CD4-positive, alpha-beta T cell treated with Interleukin-6 at 100 ng/mL for 8 hours (primary cell): Measurements from ENCODE around the gene RPP14.
A peak's percentile ranks its signal among the peaks of the same experiment; 100 is the strongest.

ENCODE experiments used
- DNase-seq: peaks from one replicate; pipeline ENCODE4 v3.0.0-alpha.2; 2020; ENCODE audit warnings: mixed read lengths, low spot score

Gene RPP14

DNA sequence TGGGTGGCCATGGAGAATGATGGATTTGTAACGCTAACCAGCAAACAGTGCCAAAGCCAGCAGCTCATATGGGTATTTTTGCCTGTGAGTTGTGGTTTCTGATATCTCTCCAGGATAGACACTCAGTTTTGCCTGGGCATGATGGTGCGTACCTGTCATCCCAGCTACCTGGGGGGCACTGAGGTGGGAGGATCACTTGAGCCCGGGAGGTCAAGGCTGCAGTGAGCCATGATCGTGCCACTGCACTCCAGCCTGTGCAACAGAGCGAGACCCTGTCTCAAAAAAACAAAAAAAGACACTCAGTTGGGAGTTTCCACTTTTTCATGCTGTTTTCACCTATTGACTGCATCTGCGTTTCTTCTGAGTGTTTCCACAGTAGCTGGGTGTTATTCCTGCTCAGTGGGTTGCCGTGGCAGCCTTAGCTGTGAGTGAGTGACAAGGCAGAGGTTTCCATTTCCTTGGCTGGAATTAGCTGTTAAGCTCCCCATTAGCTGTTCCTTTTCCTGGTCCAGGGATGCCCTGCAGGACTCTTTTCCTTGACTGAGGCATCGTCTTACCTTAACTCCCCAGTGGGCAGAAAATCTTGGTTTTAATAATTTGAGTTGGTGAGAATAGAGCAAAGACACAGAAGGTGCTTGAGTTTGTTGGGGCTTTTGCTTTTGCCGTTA lies 14.2 kb upstream of the RPP14 start:
- DNase-seq: no peak

DNA sequence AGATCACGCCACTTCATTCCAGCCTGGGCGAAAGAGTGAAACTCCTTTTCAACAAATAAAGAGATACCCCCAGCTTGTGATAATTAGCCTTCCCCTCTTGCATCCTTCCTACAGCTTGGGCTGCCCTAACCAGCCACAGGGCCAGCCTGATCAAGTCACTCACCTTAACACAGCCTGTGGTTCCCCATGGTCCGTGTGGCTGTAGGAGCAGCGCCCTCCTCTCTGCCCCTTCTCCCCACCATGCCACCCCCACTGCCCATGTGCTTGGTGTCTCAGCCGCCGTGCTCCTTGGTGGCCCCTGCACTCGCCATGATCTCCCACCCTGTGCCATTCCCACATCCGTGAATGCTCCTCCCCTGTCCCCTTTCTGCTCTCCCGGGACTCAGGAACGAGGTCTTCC lies 13.2 kb upstream of the RPP14 start:
- DNase-seq: no peak

DNA sequence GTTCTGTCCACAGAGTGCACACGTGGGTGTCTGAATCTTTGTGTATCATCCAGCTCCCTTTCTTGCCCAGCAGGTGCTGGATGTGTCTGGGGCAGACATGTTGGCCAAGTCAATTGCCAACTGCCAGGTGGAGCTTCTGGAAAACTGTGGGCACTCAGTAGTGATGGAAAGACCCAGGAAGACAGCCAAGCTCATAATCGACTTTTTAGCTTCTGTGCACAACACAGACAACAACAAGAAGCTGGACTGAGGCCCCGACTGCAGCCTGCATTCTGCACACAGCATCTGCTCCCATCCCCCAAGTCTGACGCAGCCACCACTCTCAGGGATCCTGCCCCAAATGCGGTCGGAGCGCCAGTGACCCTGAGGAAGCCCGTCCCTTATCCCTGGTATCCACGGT lies 12.5 kb upstream of the RPP14 start:
- DNase-seq: no peak

DNA sequence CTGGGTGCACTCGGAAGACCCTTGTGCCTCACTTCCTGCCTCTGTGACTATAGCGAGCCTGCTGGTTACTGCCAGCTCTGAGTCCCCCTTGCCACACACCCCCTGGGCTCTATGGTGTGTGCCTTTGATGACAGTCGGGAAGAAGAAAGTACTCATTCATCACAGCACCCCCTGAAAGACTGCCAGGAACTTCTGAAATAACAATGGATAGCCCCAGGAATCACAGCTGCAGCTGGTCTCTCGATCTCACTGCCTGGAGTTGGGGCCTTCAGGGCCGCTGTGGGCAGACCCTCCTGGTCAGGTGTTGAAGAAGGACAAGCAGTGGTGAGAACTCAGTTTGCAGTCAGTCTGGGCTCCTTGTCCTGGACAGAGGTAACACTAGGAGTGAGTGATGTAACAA lies 9.8 kb upstream of the RPP14 start:
- DNase-seq: no peak

DNA sequence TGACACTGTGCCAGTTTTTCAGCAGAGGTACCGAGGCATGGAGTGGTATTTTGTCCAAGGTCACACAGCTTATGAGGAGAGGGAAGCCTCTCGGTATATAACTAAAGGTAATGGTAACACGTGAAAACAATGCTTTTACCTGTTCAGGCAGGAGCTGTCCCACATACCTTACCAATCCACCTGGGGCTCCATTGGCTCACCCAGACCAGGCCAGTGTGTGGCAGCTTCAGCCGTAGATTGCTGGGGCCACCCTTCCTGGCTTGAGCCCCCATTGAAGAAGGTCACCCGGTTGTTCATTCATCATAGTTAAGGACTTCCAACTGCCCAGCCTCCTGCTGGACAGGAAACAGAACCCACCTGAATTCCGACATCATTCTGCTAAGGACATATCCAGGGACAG lies 9.2 kb upstream of the RPP14 start:
- no peak for DNase-seq

DNA sequence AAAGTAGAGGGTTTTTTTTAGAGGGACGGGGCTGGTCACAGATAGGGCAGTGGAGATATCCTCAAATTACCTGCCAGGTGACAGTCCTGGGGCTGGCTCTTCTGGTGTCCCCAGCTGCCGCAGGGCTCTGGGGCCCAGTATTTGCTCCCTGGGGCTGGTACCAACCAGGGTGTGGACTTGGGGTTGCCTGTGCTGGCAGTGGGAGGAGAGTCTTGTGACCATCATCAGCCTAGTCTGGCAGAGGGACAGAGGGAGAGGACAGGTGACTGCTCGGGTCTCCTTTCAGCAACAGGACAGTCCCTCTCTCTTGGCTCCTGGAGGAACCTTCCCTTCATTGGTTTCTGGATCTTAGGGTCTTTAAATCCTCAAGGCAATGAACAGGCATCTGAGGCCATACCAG lies 7.9 kb upstream of the RPP14 start:
- no peak for DNase-seq

DNA sequence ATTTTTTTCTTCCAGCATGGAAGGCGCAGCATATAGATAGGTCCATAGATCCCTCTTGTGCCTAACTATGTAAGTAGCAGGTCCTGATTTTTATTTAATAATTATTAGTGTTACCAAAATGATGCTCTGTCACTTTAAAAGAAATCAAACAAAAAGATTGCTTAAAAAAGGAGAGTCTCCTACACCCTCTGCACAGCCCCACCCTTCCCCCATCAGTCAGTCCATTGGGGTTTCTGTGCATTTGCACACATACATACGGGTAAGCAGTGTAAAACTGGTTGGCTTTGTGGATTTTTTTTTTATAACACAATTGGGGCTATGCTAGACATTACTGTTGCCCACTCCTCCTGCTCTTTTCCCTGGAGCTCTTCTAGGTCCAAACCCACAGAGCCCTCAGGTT lies 7.0 kb upstream of the RPP14 start:
- no peak for DNase-seq

DNA sequence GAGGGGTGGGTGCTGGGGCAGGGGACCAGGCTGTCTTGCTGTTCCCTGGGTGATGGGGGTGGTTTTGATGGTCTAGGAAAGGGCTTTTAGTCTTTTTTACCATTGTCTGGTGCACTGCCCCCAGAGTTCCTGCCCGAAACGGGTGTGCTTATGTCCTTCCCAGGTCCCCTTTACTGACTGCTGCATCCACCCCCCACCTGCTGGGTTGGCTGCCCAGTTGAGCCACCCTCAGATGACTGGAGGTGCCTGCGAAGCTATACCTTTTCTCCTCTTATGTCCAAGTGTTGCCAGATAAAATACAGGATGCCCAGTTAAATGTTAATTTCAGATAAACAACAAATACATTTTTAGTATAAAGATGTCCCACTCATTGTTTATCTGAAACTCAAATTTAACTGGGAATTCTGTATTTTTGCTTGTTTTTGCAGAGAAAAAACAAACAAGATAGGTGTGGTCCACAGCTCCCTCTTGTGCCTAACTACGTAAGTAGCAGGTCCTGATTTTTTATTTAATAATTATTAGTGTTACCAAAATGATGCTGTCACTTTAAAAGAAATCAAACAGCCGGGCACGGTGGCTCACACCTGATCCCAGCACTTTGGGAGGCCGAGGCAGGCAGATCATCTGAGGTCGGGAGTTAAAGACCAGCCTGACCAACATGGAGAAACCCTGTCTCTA lies 6.1 kb upstream of the RPP14 start:
- DNase-seq: no peak

DNA sequence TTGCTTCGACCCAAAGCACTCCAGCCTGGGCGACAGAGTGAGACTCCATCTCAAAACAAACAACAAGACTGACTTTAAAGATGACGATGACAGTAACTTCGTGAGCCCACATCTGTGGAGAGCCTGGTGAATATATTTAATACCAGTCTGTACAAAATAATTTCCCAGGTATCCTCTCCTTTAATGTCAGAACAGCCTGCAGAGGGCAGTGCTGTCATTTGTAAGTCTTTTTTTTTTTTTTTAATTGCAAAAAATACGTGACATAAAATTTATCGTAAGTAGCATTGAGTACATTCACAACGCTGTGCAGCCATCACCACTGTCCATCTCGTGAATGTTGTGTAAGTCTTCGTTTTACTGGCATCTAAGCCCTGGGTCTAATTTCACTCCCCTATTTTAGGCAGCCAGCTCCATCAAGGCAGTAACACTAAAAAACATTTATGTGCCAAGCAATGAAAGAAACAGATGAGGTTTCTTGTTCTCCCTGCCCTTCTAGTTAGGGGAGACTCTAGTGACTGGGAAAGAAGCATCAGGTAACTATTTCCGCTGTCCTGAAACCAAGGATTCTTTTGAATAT lies 1.7 kb downstream of the RPP14 start:
- DNase-seq: peak; percentile 33

DNA sequence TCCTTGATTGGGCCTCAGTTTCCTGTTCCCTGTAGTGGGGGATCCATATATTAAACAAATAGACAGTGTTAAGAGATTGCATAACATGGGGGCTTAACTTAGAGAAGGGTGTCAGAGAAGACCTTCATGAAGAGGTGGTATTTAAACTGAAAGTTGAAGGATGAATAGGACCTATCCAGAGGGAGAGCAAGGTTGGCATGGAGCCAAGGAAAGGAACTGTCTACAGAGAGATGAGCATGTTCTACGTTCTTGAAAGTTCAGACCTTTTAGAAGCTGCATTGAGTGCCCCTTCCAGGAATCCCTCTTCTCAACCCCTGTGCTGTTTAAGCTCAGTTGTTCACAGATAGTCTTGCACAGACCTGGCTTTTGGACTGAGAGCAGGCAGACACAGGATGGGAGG lies 2.7 kb downstream of the RPP14 start:
- DNase-seq: no peak

DNA sequence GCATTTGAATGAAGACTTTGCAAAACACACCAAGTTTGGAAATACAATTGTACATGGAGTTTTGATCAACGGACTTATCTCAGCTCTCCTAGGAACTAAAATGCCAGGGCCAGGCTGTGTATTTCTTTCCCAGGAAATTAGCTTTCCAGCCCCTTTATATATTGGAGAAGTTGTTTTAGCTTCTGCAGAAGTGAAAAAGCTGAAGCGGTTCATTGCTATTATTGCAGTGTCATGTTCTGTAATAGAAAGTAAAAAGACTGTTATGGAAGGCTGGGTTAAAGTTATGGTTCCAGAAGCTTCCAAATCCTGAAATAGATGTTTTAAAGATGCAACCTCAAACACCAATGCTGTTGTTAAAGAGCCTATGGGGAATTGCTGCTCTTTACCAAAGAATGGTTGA lies 11.8 kb downstream of the RPP14 start:
- no peak for DNase-seq

DNA sequence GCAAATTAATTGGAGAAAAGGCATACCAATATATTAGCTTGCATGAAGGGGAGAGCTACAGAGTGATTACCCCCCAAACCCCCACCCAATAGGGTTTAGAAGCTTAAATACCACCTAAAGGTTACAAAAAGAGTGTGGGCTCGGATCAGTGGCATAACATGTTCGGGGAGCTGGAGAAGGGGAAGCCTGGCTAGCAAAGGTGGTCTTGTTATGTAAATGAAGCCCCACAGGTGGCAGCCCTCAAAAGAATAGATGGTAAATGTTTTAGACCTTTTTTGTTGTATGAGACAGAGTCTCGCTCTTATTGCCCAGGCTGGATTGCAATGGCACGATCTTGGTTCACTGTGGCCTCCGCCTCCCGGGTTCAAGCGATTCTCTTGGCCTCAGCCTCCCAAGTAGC lies 15.7 kb downstream of the RPP14 start:
- no peak for DNase-seq

DNA sequence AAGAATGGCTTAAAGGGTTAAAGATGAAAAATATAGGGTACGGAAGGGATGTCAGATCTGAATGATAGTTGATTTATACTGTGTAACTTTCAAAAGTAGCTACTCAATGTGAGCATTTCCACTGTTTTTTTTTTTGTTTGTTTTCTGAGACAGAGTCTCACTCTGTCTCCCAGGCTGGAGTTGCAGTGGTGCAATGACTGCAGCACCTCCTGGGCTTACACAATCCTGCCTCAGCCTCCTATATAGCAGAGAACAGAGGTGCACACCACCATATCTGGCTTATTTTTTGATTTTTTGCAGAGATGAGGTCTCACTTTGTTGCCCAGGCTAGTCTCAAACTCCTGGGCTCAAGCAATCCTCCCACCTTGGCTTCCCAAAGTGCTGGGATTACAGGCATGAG lies 16.7 kb downstream of the RPP14 start:
- DNase-seq: no peak

DNA sequence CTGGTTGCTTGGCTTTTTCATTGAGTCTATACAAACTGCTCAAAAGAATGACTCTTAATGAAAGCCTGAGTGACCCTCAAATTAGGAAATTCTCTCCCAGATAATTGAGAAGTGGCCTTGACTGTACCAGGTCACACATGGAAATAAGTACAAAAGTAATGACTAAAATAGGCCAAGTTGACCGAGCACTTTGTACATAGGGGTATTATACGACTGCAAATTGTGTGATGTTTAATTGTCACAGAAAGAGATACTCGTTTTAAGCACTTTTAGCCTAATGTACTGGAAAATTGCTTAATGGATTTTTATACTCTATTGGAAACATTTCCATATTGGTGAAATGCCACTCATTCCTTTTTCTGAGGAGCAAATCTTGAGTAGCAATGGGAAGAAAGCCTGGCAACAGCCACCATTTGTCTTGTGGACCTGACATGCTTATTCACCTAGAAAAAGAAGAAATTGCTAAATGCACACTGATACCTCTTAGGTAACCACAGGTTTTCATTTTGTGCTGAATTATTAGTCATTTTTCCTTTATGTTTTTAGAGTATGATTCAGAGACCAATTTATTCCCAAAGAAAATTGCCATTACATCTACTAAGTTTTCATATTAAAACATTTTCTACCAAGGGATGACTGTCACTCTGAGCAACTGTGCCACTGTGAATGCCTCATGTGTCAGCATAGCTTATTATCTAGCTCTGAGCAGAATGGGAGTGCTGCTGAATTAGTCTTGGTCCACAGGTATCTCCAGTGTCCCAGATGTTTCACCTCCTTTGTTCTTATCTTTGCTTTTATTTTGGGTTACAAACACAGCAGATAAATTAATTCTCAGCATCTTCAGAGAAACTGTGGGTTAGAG lies 17.7 kb downstream of the RPP14 start:
- no peak for DNase-seq

DNA sequence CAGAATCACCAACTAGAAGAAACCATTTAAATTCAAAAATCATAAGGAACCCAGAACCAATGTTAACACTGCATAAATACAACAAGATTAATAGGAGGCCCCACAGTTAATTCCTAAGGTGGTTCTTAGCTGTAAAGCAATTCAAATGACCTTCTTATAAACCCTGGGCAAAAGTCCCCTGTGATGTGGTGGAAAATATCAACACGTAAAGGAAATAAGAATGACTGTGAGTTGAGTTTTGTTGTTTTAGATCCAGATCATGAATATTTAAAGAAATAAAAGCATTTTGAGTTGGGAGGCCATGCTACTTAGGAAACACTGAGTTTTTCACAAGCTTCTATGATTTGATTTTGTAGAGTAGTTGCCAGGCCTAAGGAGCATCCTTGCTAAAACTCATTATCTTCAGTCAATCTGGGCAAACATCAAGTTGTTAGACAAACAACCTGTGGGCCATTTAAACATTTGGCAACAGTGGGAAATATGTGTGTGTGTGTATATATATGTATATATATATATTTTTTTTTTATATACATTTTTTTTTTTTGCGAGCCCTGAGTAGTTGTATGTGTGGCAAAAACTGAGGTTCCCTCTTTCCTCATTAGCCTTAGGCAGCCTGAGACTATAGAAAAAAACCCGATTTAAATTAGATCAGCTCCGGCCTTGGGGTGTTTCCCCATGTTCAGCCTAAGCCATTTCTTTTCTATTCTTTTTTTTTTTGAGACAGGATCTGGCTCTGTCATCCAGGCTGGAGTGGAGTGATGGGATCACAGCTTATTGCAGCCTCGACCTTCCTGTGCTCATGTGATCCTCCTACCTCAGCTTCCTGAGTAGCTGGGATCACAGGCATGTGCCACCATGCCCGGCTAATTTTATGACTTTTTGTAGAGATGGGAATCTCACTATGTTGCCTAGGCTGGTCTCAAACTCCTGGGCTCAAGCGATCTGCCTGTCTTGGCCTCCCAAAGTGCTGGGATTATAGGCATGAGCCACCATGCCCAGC lies 18.6 kb downstream of the RPP14 start:
- no peak for DNase-seq

DNA sequence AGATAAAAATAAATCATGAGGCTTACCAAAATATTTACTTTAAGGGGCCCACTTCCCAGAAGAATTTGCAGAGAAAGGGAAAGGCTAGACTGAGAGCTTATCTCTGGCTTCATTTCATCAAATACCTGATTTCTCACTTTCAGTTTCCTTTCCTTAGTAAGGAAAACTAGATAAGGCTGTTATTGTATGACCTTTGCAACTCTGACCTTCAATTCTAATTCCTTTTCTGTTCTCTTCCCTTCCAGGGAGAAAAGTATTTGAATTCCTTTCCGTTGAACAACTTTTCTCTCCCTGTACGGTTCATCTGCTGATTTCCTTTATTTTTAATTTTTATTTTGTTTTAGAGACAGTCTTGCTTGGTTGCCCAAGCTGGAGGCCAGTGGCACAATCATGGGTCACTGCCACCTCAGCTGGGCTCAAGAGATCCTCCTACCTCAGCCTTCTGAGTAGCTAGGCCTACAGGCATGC lies 19.5 kb downstream of the RPP14 start:
- no peak for DNase-seq

DNA sequence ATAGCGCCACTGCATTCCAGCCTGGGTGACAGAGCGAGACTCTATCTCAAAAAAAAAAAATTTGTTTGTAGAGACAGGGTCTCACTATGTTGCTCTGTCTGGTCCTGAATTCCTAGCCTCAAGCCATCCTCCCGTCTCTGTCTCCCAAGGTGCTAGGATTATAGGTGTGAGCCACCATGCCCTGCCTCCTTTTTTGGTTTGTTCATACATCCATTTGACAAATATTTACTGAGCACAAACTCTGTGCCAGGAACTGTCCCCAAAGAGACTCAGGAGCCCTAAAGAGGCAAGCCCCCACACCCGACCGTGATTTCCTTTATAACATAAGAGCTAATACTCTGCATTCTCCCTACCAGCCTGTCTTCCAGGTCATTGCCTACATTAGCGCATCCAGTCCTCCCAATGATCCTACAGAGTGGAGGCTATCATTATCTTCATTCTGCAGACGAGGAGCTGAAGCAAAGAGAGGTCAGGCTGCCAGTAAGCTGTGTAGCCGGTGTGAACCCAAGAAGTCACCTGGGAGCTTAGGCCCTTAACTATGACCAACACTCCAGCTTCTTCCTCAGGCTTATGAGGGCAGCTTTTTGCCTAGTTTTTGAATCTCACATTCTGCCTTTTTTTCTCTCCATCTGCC lies 20.3 kb downstream of the RPP14 start:
- no peak for DNase-seq

DNA sequence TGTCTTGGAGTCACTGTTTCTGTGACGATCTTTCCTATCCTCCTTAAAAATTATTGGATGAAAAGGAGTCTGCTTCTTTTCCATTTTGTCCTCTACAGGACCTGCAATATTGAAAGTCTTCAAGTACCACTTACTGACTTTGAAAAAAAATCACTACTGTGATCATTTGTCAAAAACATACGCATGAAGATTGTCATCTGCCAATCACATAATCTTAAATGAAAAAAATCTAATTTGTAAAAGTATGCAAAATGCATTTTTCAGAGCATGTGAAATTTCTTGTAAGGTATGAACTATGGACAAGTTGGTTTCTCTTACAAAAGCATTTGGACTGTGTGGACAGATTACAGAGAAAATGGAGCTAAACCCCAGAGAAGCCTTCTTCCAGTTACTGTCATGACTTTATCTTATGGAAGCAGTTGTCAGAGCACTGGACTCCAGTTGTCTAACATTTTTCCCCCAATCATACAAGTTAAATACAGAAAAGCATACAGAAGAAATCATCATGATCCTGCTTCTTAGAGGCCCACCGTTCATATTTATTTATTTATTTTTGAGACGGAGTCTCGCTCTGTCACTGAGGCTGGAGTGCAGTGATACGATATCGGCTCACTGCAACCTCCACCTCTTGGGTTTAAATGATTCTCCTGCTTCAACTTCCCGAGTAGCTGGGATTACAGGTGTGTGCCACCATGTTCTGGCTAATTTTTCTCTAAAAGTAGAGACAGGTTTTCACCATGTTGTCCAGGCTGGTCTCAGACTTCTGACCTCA lies 23.3 kb downstream of the RPP14 start:
- no peak for DNase-seq

DNA sequence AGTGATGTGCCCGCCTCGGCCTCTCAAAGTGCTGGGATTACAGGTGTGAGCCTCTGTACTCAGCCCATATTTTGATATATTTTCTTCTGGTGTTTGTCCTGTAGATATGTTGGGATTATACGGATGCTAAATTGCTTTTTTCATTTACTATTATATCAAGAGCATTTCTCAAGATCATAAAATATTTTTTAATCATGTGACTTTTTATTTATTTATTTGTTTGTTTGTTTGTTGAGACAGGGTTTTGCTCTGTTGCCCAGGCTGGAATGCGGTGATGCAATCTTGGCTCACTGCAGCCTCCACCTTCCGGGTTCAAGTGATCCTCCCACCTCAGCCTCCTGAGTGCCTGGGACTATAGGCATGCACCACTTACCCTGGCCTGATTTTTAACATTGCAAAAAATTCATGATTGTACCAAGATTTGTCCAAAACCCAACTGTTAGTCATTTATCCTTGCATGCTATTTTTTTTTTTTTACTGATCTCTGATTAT lies 23.9 kb downstream of the RPP14 start:
- DNase-seq: no peak

DNA sequence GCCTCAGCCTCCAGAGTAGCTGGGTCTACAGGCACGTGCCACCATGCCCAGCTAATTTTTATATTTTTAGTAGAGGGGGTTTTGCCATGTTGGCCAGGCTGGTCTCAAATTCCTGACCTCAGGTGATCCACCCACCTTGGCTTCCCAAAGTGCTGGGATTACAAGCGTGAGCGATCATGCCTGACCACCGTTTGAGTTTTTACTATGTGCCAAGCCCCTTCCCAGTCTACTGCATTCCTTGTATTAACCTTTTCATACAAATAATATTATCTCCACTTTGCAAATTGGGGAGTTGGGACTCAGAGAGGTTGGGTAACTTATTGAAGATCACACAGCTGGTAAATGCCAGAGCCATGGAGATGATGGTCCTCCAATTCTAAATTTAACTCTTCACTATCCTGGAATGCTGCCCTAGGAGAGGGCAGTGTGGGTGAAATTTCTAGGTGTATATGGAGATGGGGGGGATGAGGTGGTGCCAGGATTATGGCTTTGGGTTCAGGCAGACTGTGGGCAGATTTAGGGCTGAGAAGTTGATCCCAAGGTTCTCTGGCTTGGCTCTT lies 25.6 kb downstream of the RPP14 start:
- DNase-seq: no peak
